ENCODE results near the gene CFAP68. TPM values are rescaled to one million over a fixed set of nuclear protein-coding genes. Genes with fewer than 3 reads are reported as not detected.

Gene CFAP68
- total RNA-seq, 4 donors from 2014 or later, result 24.7 to 47.1 (median 38.0) TPM

DNA sequence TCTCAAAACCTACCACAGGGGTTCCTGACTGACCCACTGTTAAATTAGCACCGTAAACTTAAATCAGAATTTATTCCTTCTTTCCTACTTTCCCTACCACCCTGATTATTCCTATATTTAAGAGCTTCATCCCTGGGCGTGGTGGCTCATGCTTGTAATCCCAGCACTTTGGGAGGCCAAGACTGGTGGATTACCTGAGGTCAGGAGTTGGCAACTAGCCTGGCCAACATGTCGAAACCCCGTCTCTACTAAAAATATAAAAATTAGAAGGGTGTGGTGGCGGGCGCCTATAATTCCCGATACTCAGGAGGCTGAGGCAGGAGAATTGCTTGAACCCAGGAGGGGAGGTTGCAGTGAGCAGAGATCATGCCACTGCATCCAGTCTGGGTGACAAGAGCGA is 28.3 kb upstream of the CFAP68 start:
- WGBS, 2 donors, result 96 to 97% methylated on average over 8 of the region's 8 CpGs
- no peaks in the 10 kb centered on the region for H3K4me1 ChIP-seq
- no peaks in the 10 kb centered on the region for H3K9me3 ChIP-seq
- intact Hi-C loops (cut with DNase I), result no loop called here
- no peak for DNase-seq
- TF ChIP-seq POLR2A (IDR thresholded peaks at IDR 0.05), result no peak
- TF ChIP-seq, protein P1, sequence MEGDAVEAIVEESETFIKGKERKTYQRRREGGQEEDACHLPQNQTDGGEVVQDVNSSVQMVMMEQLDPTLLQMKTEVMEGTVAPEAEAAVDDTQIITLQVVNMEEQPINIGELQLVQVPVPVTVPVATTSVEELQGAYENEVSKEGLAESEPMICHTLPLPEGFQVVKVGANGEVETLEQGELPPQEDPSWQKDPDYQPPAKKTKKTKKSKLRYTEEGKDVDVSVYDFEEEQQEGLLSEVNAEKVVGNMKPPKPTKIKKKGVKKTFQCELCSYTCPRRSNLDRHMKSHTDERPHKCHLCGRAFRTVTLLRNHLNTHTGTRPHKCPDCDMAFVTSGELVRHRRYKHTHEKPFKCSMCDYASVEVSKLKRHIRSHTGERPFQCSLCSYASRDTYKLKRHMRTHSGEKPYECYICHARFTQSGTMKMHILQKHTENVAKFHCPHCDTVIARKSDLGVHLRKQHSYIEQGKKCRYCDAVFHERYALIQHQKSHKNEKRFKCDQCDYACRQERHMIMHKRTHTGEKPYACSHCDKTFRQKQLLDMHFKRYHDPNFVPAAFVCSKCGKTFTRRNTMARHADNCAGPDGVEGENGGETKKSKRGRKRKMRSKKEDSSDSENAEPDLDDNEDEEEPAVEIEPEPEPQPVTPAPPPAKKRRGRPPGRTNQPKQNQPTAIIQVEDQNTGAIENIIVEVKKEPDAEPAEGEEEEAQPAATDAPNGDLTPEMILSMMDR (IDR thresholded peaks at IDR 0.05), result no peak
- H3K27ac ChIP-seq, result no peak overlapping the region
- H3K27me3 ChIP-seq, result no peaks in the 10 kb centered on the region
- H3K36me3 ChIP-seq, result peaks cover 0 to 11% of the 10 kb centered on the region in 2 donors
- no peak overlapping the region for H3K4me3 ChIP-seq (replicated peaks in 1 of 3)

DNA sequence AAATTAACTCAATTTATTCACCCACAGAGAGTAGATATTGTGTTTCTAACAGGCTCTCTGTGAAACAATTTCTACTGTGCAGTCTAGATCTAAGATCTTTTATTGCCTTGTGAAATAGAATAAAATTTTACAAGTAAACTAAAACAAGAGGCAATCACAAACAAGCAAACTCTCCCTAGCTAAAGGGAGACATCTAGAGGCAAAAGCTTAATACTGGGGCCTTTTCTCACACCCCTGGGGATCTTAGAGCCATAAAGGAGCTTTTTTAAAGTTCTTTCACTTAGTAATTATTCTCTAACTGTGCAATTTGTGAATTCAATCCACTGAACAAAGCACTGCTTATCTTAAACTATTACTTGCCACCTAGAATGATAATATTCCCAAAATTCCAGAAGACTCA is 27.7 kb upstream of the CFAP68 start:
- H3K4me1 ChIP-seq, result no peaks in the 10 kb centered on the region
- H3K36me3 ChIP-seq, result peaks cover 0 to 12% of the 10 kb centered on the region in 2 donors
- no peaks in the 10 kb centered on the region for H3K9me3 ChIP-seq
- intact Hi-C loops (cut with DNase I), result no loop called here
- DNase-seq, result no peak
- H3K4me3 ChIP-seq (replicated peaks in 1 of 3), result no peak overlapping the region
- TF ChIP-seq, protein P1 (IDR thresholded peaks at IDR 0.05), result no peak
- H3K27ac ChIP-seq, result no peak overlapping the region
- H3K27me3 ChIP-seq, result no peaks in the 10 kb centered on the region

DNA sequence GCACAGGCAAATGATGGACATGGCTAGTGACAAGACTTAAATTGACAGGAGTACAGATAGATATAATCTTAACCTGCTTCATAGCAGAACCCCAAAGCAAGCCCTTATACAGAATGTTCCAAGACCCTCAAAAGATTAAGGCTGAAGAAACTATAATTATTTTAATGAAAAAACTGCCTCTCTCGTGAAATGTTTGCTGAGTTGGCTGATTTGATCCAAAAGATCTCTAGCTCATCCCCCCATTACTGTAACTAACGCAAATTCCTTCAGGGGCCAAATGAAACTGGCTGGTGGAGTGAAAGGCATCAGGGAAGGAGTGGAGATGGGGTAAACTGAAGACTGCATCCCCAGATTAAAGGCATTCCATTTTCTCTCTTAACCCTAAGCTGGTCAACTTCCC is 27.2 kb upstream of the CFAP68 start:
- intact Hi-C loops (cut with DNase I), result no loop called here
- Histone ChIP-seq H3K4me1 (no peaks in the 10 kb centered on the region), H3K36me3 (peaks cover 3 to 16% of the 10 kb centered on the region in 2 donors), H3K9me3 (no peaks in the 10 kb centered on the region), H3K4me3 (replicated peaks in 1 of 3) (no peak overlapping the region), H3K27ac (no peak overlapping the region), H3K27me3 (no peaks in the 10 kb centered on the region)
- no peak for DNase-seq
- no peak for TF ChIP-seq POLR2A (IDR thresholded peaks at IDR 0.05)
- TF ChIP-seq, protein P1 (IDR thresholded peaks at IDR 0.05), result no peak
- WGBS, 2 donors, result 76 to 90% methylated on average over 2 of the region's 2 CpGs

DNA sequence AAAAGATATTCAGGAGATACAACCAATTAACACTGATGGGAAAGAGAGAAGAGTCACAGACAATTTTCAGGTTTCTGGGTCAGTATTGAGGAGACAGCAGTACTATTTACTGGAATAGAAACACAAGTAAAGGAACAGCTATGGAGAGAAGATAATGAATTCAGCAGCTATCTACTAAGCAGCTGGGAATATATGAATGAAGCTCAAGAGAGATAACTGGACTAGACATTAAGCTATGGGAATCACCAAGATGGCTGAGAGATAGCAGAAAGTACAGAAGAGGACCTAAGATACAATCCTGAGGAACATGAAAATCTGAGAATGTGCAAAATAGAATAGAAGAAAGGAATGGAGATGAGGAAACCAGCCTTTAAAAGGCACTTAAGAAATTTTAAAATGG is 23.8 kb upstream of the CFAP68 start:
- no peaks in the 10 kb centered on the region for H3K4me1 ChIP-seq
- no peaks in the 10 kb centered on the region for H3K9me3 ChIP-seq
- intact Hi-C loops (cut with DNase I), result no loop called here
- peaks cover 18 to 32% of the 10 kb centered on the region in 2 donors for H3K36me3 ChIP-seq
- H3K4me3 ChIP-seq (replicated peaks in 1 of 3), result no peak overlapping the region
- no peak for DNase-seq
- no peak for TF ChIP-seq POLR2A (IDR thresholded peaks at IDR 0.05)
- TF ChIP-seq, protein P1 (IDR thresholded peaks at IDR 0.05), result no peak
- no peak overlapping the region for H3K27ac ChIP-seq
- H3K27me3 ChIP-seq, result no peaks in the 10 kb centered on the region

DNA sequence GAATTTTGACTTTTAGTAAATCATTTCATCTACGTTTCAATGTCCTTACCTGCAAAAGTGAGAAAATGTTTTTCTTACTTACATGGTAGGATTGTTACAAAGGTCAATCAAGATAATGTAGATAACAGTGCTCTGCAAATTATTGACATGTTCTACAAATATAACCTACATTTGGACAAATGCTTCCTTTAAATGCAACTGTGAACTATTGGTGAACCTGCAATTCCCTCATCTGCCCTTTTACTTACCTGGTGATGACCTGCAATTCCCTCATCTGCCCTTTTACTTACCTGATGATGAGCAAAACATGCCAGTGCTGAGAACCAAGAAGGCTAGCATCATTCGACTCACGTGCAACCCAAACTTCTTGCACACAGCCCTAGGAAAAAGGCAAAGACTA is 19.1 kb upstream of the CFAP68 start:
- Histone ChIP-seq H3K9me3 (no peaks in the 10 kb centered on the region), H3K4me3 (replicated peaks in 1 of 3) (no peak overlapping the region), H3K36me3 (peaks cover 28 to 41% of the 10 kb centered on the region in 2 donors), H3K4me1 (no peaks in the 10 kb centered on the region), H3K27me3 (no peaks in the 10 kb centered on the region), H3K27ac (no peak overlapping the region)
- WGBS, 2 donors, result 95 to 98% methylated on average over 3 of the region's 3 CpGs
- TF ChIP-seq, protein P1 (IDR thresholded peaks at IDR 0.05), result no peak
- no peak for TF ChIP-seq POLR2A (IDR thresholded peaks at IDR 0.05)
- intact Hi-C loops (cut with DNase I), result no loop called here
- no peak for DNase-seq

All from thyroid gland (tissue), 4 donors.